IPS-18c (cell line): ENCODE measurements around the gene AP5Z1.

Experiments
- H3K4me3 ChIP-seq: 2 replicates; pipeline ENCODE4 v1.7.0; 2013; ENCODE audit warnings: low read depth, mild to moderate bottlenecking, low read length, moderate library complexity; ENCODE audit not compliant: insufficient read depth
- H3K9me3 ChIP-seq: one replicate; pipeline ENCODE4 v1.6.1; 2013; ENCODE audit warnings: mild to moderate bottlenecking, low read length, moderate library complexity; ENCODE audit not compliant: control insufficient read depth, insufficient read depth

The AP5Z1 gene, protein sequence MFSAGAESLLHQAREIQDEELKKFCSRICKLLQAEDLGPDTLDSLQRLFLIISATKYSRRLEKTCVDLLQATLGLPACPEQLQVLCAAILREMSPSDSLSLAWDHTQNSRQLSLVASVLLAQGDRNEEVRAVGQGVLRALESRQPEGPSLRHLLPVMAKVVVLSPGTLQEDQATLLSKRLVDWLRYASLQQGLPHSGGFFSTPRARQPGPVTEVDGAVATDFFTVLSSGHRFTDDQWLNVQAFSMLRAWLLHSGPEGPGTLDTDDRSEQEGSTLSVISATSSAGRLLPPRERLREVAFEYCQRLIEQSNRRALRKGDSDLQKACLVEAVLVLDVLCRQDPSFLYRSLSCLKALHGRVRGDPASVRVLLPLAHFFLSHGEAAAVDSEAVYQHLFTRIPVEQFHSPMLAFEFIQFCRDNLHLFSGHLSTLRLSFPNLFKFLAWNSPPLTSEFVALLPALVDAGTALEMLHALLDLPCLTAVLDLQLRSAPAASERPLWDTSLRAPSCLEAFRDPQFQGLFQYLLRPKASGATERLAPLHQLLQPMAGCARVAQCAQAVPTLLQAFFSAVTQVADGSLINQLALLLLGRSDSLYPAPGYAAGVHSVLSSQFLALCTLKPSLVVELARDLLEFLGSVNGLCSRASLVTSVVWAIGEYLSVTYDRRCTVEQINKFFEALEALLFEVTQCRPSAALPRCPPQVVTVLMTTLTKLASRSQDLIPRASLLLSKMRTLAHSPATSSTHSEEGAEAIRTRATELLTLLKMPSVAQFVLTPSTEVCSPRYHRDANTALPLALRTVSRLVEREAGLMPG

DNA sequence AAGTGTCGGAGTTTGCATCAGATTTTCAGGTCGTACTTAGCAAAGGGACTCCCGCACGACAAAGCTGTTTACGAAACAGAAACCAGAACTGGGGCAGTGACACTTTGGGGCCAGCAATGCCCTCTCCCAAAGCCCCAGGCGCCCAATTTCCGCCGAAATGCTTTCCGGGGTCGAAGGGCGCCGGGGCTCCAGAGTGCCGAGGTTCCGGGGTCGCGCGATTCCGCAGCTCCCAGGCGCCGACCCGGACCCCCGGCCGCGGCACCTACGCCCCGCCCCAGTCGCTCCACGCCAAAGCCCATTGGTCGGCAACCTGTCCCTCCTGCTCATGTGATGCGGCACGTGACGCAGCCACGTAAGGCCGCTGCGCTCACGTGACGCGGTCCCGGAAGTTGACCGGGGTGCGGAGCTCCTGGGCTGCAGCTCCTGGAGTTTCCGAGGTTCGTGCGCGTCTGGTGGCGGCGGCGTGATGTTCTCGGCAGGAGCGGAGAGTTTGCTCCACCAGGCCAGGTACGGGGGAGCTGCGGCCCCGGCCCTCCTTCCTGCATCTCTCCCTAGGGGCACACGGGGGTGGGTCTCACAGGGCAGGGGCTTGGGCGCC lies at the start of gene AP5Z1:
AP5Z1 (plus strand) TSS at position 374 of the 598 bp plus-strand sequence; CDS start at position 467, 93 bp downstream.
- H3K4me3 ChIP-seq: peak within 1 kb of the TSS; percentile 81

DNA sequence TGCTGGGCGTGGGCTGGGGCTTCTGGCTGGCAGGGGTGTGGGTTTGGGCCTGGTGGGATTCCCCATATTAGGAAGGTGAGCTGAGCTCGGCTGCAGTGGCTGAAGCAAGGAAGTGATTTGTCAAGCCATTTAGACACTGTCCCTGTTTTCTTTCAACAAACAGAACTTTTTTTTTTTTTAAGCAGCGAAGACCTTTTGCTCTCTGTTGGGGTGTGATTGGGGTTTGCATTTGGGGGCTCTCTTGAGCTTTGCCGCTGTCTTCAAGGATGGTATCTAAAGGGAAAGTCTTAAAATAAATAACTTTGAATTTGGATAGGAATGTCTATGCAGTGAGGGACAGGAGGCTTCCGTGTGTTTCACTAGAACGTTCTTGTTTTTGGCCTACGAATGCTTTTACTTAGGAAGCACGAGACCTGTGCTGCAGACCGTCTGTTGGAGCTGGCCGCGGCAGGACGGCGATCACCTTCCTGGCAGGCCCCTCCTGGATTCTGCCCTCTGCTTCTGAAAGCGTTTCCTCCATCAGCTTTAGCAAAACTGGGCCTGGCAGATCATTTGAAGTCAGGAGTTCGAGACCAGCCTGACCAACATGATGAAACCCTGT lies 49.5 kb upstream of the AP5Z1 start:
- Histone ChIP-seq H3K4me3 (no peak overlapping the region), H3K9me3 (no peaks in the 10 kb centered on the region)

More for the DNA sequence above, at the start of gene AP5Z1:
- no peaks in the 10 kb centered on the region for H3K9me3 ChIP-seq

DNA sequence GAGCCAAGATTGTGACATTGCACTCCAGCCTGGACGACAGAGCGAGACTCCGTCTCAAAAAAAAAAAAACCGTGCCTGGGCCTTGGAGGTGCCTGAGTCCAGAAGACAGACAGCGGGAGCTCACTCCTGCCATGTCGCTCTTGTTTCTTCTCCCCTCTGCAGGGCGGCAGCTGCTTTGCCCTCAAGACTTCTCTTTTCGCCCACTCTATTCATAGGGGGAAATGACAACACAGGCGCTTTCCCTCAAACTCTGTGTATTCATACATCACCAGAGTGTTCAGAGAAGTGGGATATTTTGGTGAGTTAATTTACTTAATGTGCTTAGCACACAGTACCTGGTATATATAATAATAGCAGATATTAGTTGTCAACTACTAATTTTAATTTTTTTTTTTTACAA lies 48.9 kb upstream of the AP5Z1 start:
- no peaks in the 10 kb centered on the region for H3K9me3 ChIP-seq
- no peak overlapping the region for H3K4me3 ChIP-seq

DNA sequence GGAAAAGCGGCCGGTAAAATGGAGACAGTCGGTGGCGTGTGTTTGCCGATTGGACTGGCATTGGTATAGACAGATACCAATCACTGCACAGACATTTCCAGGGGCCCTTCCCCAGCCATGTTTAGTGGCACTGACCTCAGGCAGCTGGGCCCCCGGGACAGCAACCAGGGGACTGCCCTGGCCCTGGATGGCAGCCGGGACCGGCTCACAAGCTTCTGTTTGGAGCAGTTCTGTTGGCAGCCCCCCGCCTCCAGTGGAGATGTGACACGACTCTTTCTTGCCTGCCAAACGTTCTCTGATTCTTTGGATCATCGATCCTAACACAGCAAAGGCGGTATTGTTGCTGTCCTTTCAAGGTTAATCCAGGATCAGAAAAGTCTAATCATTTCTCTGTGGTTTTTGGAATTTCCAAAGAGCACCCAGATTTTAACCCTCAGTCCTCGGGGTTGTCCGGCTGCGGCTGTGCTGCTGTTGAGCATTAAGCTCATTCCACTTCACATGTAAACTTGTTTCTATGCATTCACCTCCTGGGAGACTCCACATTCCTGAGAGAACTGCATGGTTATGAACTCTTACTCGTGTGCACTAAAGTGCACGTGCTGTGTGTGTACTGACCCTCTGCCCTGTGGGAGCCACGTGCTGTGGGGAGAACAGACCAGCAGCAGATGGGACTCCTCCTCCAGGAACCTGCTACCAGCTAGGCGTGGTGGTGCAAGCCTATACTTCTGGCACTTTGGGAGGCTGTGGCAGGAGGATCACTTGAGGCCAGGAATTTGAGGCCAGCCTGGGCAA lies 47.3 kb upstream of the AP5Z1 start:
- no peak overlapping the region for H3K4me3 ChIP-seq

DNA sequence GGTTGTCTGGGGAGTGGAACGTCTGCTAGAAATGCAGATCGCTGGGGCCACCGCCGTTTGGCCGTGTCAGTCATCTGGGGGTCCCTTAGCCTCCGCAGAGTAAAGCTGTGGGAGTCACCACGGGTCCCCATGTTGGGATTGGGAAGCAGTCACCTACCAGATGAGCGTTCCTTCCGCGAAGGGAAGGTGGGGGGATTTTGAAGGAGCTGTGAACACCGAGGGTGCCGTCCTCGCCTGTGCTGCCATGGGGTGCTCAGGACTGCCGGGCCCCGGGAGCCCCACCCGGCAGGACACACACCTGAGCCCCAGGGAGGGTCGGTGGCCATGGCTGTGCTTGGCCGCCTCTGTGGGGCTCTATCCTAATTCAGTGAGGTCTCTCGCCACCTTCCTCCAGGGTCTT lies 46.2 kb upstream of the AP5Z1 start:
- Histone ChIP-seq H3K9me3 (no peaks in the 10 kb centered on the region), H3K4me3 (no peak overlapping the region)

More for the DNA sequence above, 47.3 kb upstream of the AP5Z1 start:
- no peaks in the 10 kb centered on the region for H3K9me3 ChIP-seq

DNA sequence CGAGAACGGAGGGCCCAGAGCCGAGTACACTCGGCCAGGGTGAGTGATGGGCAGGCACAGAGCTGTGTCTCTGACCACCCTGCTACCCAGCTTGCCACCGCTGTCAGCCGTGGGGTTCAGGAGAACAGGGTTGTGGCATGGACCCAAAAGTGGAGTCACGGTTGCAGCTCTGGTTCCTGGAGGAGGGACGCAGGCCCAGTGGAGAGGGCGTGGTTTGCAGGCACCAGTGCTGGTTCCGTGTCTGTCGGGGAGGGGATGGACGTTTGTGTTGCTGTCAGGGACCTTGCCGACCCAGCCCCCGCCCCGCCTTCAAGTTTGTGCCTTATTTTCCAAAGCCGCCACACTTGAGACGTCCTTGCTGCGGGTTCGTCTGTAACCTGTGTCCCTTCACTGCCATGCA lies 45.1 kb upstream of the AP5Z1 start:
- Histone ChIP-seq H3K4me3 (no peak overlapping the region), H3K9me3 (peaks cover 3% of the 10 kb centered on the region)

DNA sequence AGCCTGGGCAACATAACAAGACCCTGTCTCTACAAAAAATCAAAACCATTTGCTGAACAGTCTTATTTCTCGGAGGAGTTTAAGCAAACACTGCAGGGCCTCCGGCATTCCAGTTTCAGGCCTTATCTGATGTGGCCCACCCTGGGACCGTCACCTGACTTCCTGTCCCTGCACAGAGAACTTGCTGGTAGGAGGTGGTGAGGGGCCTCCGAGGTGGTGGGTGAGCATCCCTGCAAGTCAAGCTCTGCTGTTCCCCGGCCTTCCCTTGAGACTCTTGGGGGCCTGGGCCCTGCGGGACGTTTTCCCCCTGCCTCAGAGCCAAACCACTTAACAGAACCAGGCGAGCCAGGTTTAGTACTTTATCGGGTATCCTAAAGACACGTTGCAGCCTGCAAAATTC lies 44.5 kb upstream of the AP5Z1 start:
- H3K4me3 ChIP-seq: no peak overlapping the region
- peaks cover 3% of the 10 kb centered on the region for H3K9me3 ChIP-seq

DNA sequence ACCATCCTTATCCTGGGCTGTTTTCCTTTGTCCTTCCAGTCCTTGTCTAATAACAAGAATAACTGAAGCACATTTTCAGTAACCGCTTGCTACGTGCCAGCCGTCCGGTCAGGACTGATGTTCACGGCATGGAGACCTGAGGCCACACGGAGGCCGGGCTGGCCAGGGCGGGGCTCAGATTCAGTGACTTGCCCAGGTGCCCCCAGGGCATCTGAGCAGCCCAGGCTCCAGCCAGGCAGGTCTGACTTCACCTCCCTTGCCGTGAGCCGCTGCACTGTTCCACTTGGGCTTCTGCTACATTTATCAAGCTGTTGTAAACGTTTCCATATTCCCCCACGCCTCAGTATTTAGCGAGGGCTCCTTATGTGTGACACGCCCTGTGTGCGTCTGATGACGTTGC lies 43.6 kb upstream of the AP5Z1 start:
- Histone ChIP-seq H3K9me3 (peaks cover 3% of the 10 kb centered on the region), H3K4me3 (no peak overlapping the region)

DNA sequence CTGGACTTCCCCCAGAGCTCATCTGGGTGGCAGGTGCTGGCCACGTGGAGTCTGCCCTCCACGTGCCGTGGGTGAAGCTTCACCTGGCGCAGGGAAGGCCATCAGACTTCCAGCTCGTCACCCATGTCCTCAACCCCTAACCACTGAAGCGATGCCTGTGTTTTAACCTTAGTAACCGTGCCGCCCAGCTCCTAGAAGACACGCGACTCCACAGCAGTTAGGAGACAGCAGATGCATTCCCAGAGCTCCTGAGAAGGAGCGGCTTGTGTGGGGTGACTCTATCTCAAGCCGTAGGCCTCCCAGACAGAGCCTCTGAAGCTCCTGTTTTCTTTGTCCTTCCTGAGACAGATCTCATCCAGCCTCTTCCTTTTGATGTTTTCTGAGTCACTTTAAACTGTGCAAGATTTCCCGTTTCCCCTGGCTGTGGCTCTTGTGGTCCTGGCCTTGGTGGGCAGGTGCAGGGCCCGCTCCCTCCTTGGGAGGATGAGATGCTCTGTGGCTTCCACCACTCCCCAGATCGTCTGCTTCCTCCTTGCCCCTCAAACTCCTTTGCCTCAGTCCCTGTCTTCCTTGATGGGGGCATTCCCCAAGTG lies 41.4 kb upstream of the AP5Z1 start:
- H3K9me3 ChIP-seq: peaks cover 3% of the 10 kb centered on the region
- no peak overlapping the region for H3K4me3 ChIP-seq

DNA sequence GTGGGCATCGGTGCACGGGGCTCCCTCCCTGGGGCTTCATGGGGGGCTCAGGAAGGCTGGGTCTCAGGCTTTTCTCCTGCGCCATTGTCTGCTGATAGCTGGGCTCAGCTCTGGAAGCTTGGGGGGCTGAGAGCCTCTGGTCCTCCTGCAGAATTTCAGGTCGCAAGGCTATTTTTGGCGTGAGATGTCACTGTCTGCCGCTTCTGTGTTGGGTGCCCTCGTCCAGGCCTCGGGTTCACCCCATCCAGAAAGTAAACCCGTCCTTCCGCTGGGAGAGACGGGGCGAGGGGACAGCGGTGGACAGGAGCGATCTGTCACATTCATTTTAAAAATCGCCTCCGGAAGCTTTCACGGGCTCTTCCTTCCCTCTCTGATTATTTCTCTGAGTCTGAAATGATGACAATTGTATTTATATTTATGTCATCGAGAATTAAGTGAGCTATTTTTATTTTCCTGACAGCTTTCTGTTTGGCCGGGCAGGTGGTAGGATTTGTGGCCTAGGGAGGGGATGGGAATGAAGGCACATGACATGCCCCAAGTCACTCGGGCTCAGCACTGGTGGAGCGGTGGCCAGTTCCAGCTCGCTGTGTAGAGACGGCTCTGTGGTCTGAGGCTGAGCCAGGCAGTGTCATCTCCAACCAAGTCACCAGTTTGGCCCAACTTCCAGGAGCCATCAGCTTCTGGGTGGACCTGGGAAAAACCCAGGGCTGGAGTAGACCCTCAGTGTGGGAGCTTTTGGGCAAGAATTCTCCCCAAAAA lies 40.7 kb upstream of the AP5Z1 start:
- no peak overlapping the region for H3K4me3 ChIP-seq
- H3K9me3 ChIP-seq: peaks cover 3% of the 10 kb centered on the region

DNA sequence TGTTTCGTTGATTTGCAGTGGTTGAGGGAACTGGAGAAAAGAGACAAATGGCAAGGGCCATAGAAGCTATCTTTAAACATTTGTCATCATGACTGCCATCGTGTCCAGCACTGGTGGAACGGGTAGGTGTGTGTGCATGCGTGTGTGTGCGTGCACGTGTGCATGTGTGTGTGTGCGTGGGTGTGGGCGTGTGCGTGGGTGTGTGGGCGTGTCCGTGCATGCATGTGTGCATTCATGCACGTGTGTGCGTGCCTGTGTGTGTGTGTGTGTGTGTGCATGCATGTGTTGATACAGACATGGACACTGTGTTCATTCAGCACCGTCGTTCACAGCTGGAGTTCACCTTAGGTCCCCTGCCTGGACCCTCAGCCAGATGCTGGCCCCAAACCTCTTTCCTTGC lies 38.1 kb upstream of the AP5Z1 start:
- peaks cover 3% of the 10 kb centered on the region for H3K9me3 ChIP-seq
- no peak overlapping the region for H3K4me3 ChIP-seq

DNA sequence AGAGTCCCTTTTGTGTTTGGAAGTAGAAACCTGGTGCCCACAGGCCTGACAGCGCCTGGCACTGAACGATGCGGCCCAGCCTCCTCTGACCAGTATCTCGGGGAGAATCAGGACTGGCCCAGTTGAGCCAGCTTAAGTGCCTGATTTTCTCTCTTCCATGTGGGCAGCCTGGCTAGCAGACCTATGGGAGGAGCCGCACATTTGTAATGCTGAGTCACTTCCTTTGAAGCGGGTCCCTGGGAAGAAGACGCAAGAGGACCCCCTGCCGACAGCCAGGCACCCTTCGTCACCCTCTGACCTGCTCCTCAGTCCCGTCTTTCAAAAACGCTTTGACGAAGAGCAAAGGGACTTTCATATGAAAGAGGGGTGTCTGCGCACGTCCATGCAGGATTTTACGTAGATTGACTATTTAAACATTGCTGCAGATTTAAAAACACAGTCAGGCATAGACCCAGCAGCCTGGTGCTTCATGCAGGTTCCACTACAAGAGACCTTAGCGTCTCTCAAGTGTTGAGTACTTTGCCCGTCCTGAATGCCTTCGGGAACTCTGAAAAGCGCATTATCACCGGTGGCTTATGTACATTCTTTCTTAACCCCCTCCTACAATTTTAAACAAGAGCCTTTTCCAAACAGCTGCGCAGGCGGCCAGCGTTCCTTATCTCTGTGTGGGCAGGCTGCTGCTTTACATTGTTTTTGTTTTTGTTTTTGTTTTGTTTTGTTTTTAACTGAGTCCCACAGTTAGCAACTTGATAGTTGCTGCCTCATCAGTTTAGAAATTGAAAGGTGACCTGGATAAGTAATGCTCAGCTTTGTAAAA lies 36.5 kb upstream of the AP5Z1 start:
- Histone ChIP-seq H3K9me3 (peaks cover 3% of the 10 kb centered on the region), H3K4me3 (no peak overlapping the region)

DNA sequence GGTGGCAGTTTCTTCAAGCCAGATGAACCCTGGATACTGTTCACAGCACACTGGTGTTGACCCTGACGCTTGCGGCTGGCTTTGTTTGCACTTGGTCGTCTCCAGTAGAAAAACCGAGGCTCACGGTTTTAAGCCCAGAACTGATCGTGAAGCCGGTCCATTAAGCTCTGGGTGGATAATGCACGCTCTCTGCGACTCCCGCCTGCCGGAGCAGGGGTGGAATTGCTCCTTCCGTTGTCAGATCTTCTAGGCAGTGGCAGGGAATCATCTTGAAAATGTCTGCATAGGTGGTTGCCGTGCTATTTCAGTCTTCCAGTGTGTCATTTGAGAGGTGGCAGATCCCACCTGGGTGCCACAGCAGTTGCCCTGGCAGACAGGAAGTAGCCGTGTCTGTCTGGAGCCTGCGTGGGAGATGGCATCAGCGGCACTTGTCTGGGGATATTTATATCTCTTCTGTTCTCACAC lies 35.9 kb upstream of the AP5Z1 start:
- Histone ChIP-seq H3K4me3 (no peak overlapping the region), H3K9me3 (peaks cover 3% of the 10 kb centered on the region)

DNA sequence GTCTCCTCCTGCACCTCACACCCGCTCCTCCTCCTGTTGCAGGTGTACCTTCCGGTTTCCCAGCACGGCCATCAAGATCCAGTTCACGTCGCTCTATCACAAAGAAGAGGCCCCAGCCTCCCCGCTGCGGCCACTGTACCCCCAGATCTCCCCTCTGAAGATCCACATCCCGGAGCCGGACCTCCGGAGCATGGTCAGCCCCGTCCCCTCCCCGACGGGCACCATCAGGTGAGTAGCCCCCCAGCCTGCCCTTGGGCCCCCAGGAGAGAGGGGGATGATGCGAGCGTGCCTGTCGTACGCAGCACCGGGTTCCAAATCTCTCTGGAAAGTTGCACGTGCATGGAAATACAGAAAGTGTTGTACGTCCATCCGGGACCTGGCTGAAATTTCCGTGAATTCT lies 34.6 kb upstream of the AP5Z1 start:
- no peak overlapping the region for H3K4me3 ChIP-seq
- H3K9me3 ChIP-seq: no peaks in the 10 kb centered on the region

DNA sequence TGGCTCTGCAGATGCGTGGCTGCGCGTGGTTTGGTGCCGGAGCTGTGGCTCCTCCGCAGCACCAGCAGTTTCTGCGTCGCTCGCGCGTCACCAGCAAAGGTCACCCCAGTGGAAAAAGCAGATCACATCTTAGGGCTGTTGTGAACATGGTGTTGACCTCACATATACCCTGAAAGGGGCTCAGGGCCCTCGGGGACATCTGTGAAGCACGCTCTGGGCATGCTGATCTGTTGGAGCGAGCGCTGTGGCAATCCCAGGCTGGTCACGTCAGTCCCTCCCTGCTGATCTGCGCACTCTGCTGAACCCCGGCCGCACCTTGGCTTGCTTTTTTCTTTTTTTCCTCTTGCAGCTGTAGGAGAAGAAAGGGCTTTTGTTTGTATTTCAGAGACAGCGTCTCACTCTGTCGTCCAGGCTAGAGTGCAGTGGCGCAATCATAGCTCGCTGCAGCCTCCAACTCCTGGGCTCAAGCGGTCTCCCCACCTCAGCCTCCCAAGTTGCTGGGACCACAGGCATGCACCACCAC lies 33.3 kb upstream of the AP5Z1 start:
- Histone ChIP-seq H3K4me3 (no peak overlapping the region), H3K9me3 (peaks cover 2% of the 10 kb centered on the region)
